GM12878 (cell line): ENCODE data around the gene LMAN2L.

Experiments used
- BHLHE40 ChIP-seq, 2 experiments: fragments of 450-650 bp in 1 of 2; IDR thresholded peaks; 2 replicates each; pipeline ENCODE4 v1.6.1; 2011 to 2017; ENCODE audit warnings: low read depth in 2 of 2, borderline replicate concordance in 1 of 2, improper control_type of control experiment in 1 of 2, low read length in 1 of 2, mild to moderate bottlenecking in 1 of 2
- CHD2 ChIP-seq: IDR thresholded peaks from 2 replicates; pipeline ENCODE4 v1.6.1; 2011; ENCODE audit warnings: low read depth, low read length, improper control_type of control experiment, borderline replicate concordance
- EZH2 ChIP-seq: IDR thresholded peaks from 2 replicates; pipeline ENCODE4 v1.6.1; 2012; ENCODE audit warnings: low read depth, mild to moderate bottlenecking, control low read depth, inconsistent platforms, low read length, borderline replicate concordance; ENCODE audit not compliant: control insufficient read depth
- FOS ChIP-seq: IDR thresholded peaks from 3 replicates; pipeline ENCODE4 v1.6.1; 2011; ENCODE audit warnings: borderline replicate concordance; ENCODE audit not compliant: insufficient read length; ENCODE audit errors: extremely low read depth
- HDAC2 ChIP-seq: fragments of 200-600 bp; sonication (generic); IDR thresholded peaks from 2 replicates; pipeline ENCODE4 v1.6.1; 2017
- JUND ChIP-seq: IDR thresholded peaks from 2 replicates; pipeline ENCODE4 v1.6.1; 2012; ENCODE audit warnings: low read depth, mild to moderate bottlenecking, low read length, improper control_type of control experiment, moderate library complexity
- POLR2AphosphoS5 ChIP-seq: IDR thresholded peaks from 2 replicates; pipeline ENCODE4 v1.6.1; 2011; ENCODE audit warnings: mild to moderate bottlenecking, low read length, inconsistent platforms
- RAD21 ChIP-seq: IDR thresholded peaks from 2 replicates; pipeline ENCODE4 v1.6.1; 2011; ENCODE audit warnings: mild to moderate bottlenecking, low read depth, low read length, moderate library complexity; ENCODE audit not compliant: insufficient read depth
- RCOR1 ChIP-seq: conservative IDR thresholded peaks from 2 replicates; pipeline ENCODE4 v1.6.1; 2012; ENCODE audit warnings: low read depth, low read length, improper control_type of control experiment
- SP1 ChIP-seq: IDR thresholded peaks from one replicate; pipeline ENCODE4 v1.6.1; 2011; ENCODE audit warnings: low read depth, low read length
- TF ChIP-seq, protein P1 (sequence below), 3 experiments: IDR thresholded peaks in 2 of 3; conservative IDR thresholded peaks in 1 of 3; 2 replicates each; pipeline ENCODE4 v1.5.1; 2011; ENCODE audit warnings: low read depth in 3 of 3, low read length in 3 of 3, mild to moderate bottlenecking in 3 of 3, control low read depth in 2 of 3, moderate library complexity in 2 of 3, inconsistent platforms in 1 of 3, mixed read lengths in 1 of 3; ENCODE audit not compliant: control insufficient read depth in 2 of 3, insufficient read depth in 1 of 3; ENCODE audit errors: extremely low read depth in 1 of 3
- TF ChIP-seq, protein P2 (sequence below): fragments of 450-650 bp; formaldehyde crosslinking; IDR thresholded peaks from 2 replicates; pipeline ENCODE4 v1.5.0; 2022; ENCODE audit warnings: mild to moderate bottlenecking, missing genetic modification characterization
- TF ChIP-seq, protein P3 (sequence below): IDR thresholded peaks from 2 replicates; pipeline ENCODE4 v1.6.1; 2012; ENCODE audit warnings: mild to moderate bottlenecking, low read depth, low read length

DNA sequence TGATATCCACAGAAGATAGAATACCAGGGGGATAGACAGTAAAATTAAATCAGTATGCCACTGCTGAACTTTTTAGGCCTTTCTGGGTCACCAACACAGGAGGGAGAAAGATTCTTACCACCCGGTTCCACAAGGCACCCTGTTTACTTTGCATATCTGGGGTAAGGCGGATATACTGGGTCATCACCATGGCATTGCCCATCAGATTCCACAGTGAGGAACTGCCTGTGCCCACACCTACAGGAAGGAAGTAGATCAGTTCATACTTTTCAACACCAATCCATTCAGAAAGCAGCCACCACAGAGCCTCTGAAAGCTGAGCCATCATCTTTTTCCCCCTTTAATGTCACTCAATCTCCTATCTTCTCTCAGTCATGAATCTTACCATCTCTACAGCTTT is 2.0 kb downstream of the LMAN2L start:
- no peak for TF ChIP-seq RAD21
- TF ChIP-seq, protein P1, sequence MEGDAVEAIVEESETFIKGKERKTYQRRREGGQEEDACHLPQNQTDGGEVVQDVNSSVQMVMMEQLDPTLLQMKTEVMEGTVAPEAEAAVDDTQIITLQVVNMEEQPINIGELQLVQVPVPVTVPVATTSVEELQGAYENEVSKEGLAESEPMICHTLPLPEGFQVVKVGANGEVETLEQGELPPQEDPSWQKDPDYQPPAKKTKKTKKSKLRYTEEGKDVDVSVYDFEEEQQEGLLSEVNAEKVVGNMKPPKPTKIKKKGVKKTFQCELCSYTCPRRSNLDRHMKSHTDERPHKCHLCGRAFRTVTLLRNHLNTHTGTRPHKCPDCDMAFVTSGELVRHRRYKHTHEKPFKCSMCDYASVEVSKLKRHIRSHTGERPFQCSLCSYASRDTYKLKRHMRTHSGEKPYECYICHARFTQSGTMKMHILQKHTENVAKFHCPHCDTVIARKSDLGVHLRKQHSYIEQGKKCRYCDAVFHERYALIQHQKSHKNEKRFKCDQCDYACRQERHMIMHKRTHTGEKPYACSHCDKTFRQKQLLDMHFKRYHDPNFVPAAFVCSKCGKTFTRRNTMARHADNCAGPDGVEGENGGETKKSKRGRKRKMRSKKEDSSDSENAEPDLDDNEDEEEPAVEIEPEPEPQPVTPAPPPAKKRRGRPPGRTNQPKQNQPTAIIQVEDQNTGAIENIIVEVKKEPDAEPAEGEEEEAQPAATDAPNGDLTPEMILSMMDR (IDR thresholded peaks at IDR 0.05 in 2 of 3, conservative IDR thresholded peaks at IDR 0.05 in 1 of 3; ENCODE audit: control insufficient read depth in 2 of 3, extremely low read depth in 1 of 3, insufficient read depth in 1 of 3, low read depth in 3 of 3, low read length in 3 of 3): no peak
- no peak for TF ChIP-seq BHLHE40 (IDR thresholded peaks at IDR 0.05; ENCODE audit: borderline replicate concordance in 1 of 2, low read depth in 2 of 2, low read length in 1 of 2)
- TF ChIP-seq CHD2: no peak
- TF ChIP-seq POLR2AphosphoS5: no peak
- TF ChIP-seq JUND: no peak
- no peak for TF ChIP-seq HDAC2
- TF ChIP-seq, protein P2, sequence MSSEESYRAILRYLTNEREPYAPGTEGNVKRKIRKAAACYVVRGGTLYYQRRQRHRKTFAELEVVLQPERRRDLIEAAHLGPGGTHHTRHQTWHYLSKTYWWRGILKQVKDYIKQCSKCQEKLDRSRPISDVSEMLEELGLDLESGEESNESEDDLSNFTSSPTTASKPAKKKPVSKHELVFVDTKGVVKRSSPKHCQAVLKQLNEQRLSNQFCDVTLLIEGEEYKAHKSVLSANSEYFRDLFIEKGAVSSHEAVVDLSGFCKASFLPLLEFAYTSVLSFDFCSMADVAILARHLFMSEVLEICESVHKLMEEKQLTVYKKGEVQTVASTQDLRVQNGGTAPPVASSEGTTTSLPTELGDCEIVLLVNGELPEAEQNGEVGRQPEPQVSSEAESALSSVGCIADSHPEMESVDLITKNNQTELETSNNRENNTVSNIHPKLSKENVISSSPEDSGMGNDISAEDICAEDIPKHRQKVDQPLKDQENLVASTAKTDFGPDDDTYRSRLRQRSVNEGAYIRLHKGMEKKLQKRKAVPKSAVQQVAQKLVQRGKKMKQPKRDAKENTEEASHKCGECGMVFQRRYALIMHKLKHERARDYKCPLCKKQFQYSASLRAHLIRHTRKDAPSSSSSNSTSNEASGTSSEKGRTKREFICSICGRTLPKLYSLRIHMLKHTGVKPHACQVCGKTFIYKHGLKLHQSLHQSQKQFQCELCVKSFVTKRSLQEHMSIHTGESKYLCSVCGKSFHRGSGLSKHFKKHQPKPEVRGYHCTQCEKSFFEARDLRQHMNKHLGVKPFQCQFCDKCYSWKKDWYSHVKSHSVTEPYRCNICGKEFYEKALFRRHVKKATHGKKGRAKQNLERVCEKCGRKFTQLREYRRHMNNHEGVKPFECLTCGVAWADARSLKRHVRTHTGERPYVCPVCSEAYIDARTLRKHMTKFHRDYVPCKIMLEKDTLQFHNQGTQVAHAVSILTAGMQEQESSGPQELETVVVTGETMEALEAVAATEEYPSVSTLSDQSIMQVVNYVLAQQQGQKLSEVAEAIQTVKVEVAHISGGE (CRISPR knock-in tag): no peak
- TF ChIP-seq, protein P3, sequence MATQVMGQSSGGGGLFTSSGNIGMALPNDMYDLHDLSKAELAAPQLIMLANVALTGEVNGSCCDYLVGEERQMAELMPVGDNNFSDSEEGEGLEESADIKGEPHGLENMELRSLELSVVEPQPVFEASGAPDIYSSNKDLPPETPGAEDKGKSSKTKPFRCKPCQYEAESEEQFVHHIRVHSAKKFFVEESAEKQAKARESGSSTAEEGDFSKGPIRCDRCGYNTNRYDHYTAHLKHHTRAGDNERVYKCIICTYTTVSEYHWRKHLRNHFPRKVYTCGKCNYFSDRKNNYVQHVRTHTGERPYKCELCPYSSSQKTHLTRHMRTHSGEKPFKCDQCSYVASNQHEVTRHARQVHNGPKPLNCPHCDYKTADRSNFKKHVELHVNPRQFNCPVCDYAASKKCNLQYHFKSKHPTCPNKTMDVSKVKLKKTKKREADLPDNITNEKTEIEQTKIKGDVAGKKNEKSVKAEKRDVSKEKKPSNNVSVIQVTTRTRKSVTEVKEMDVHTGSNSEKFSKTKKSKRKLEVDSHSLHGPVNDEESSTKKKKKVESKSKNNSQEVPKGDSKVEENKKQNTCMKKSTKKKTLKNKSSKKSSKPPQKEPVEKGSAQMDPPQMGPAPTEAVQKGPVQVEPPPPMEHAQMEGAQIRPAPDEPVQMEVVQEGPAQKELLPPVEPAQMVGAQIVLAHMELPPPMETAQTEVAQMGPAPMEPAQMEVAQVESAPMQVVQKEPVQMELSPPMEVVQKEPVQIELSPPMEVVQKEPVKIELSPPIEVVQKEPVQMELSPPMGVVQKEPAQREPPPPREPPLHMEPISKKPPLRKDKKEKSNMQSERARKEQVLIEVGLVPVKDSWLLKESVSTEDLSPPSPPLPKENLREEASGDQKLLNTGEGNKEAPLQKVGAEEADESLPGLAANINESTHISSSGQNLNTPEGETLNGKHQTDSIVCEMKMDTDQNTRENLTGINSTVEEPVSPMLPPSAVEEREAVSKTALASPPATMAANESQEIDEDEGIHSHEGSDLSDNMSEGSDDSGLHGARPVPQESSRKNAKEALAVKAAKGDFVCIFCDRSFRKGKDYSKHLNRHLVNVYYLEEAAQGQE: no peak
- TF ChIP-seq EZH2: no peak
- no peak for TF ChIP-seq FOS
- TF ChIP-seq SP1: no peak
- no peak for TF ChIP-seq RCOR1
